Ovary (tissue), 9 donors: ENCODE measurements around the gene ZNF487. TPM values are rescaled to one million over a fixed set of nuclear protein-coding genes. Genes with fewer than 3 reads are reported as not detected.
"Not testable (repeated sequence)": the region's sequence is repeated elsewhere in the genome, so short reads cannot be mapped to it uniquely, and the experiment has no call there.

Experiments used
- DNase-seq, 5 donors: peaks; one replicate each; pipeline ENCODE4 v3.0.0-alpha.2; 2019 to 2020
- H3K27ac ChIP-seq, 2 donors: fragments of 200-600 bp; one replicate each; pipeline versions ENCODE4 v1.5.1 to v1.8.0; 2019 to 2022
- H3K27me3 ChIP-seq: fragments of 200-600 bp; one replicate; pipeline ENCODE4 v1.8.0; 2022
- H3K36me3 ChIP-seq: fragments of 200-600 bp; sonication (generic); one replicate; pipeline ENCODE4 v1.5.1; 2019
- H3K4me1 ChIP-seq: one replicate; pipeline ENCODE4 v1.8.1; 2013; ENCODE audit warnings: mild to moderate bottlenecking, moderate library complexity; ENCODE audit not compliant: insufficient read depth
- H3K4me3 ChIP-seq: fragments of 200-600 bp; sonication (generic); one replicate; pipeline ENCODE4 v1.5.1; 2017
- H3K9me3 ChIP-seq, 2 donors: fragments of 200-600 bp in 1 of 2; sonication (generic) in 1 of 2; one replicate each; pipeline versions ENCODE4 v1.5.1 to v1.8.1; 2013 to 2019; ENCODE audit warnings: mild to moderate bottlenecking in 1 of 2, moderate library complexity in 1 of 2
- CTCF ChIP-seq, 3 donors: fragments of 450-650 bp in 2 of 3; fragments of 200-600 bp in 1 of 3; IDR thresholded peaks; one replicate each; pipeline versions ENCODE4 v1.5.1 to v1.8.0; 2016 to 2022; ENCODE audit warnings: antibody characterized with exemption in 3 of 3, mild to moderate bottlenecking in 1 of 3
- EP300 ChIP-seq: sonication (generic); formaldehyde crosslinking; IDR thresholded peaks from one replicate; pipeline ENCODE4 v1.6.1; 2017; ENCODE audit warnings: antibody characterized with exemption
- POLR2A ChIP-seq: fragments of 450-650 bp; IDR thresholded peaks from one replicate; pipeline ENCODE4 v1.6.1; 2017; ENCODE audit warnings: antibody characterized with exemption, mild to moderate bottlenecking, moderate library complexity
- WGBS, 3 donors: extraction: QIAGEN DNeasy Blood & Tissue Kit in 1 of 3; methylation state at CpG; one replicate each; pipeline versions ENCODE4 v1.1.5 to v1.1.7; 2013 to 2017; 5-methylcytosine and 5-hydroxymethylcytosine counted together
- intact Hi-C, 4 donors: fragments of 100-400 bp; cut with DNase I; formaldehyde crosslinking; loops; one replicate each; pipeline versions ENCODE4 v1.11.0 to v1.15.1; 2022 to 2023
- polyA plus RNA-seq, 2 donors: library from polyadenylated mRNA; stranded (reverse); fragments of 200-250 nt in 1 of 2; fragments of 350-450 nt in 1 of 2; fragmentation: Illumina TruSeq in 1 of 2; extraction: RNeasy Lipid Tissue Mini Kit (QIAGEN cat#74804) in 1 of 2; gene quantifications; one replicate each; pipeline ENCODE4 v1.2.3, GENCODE V29; 2013 to 2014
- total RNA-seq, 7 donors: library from RNA; depleted of rRNA in 2 of 7; stranded (reverse); fragments of >200 nt in 2 of 7; fragmentation: NEBNext Ultra II Directional in 3 of 7; extraction: Animal tissue kit (Norgen Biotek cat#: 25700) in 3 of 7; gene quantifications; one replicate each; pipeline versions ENCODE4 v1.1.0 to v1.2.4, GENCODE V29; 2016 to 2023
- donor health status: DM: no; HTN: no; CAD: no; lungs with moderate emphysema.
- donor health status: DM: no; HTN: no; CAD: no.
- donor health status: Bipolar disorder and iron deficiency.
- donor health status: DM: yes; HTN: yes; CAD: no.
- donor health status: DM: no; HTN: no; CAD: no.
- donor health status: DM: yes; HTN: yes; CAD: no.

Gene ZNF487
- total and polyA plus RNA-seq, 9 donors = 6.4 to 30.1 (median 8.2) TPM

GRCh38 chr10:43419997-43420368 lies 16.9 kb upstream of the ZNF487 start:
- TF ChIP-seq POLR2A (no peak), EP300 (no peak), CTCF (IDR thresholded peaks at IDR 0.05) (no peak)
- Histone ChIP-seq H3K4me3 (peak overlapping the region; percentile 69), H3K27me3 (no peaks in the 10 kb centered on the region), H3K9me3 (no peaks in the 10 kb centered on the region), H3K36me3 (no peaks in the 10 kb centered on the region), H3K27ac (peak overlapping the region; percentile 90), H3K4me1 (peaks cover 5% of the 10 kb centered on the region)
- 44 to 59% (median 52%) methylated on average over 18 of the region's 18 CpGs for WGBS, 3 donors
- intact Hi-C loops = loop anchor here in 2 of 4 donors (2.0 kb wide), 2 partner anchors 13 to 17 kb away; partner anchors contain the start of gene ZNF487 (in 1 of the 2)
- DNase-seq = no peak

GRCh38 chr10:43420369-43421200 lies 16.3 kb upstream of the ZNF487 start:
- peak overlapping the region; percentile 69 for H3K4me3 ChIP-seq
- TF ChIP-seq POLR2A (peak; percentile 66), EP300 (peak; percentile 57), CTCF (IDR thresholded peaks at IDR 0.05) (no peak)
- peak; percentile 87 to 92 (median 91) for DNase-seq
- peaks cover 5% of the 10 kb centered on the region for H3K4me1 ChIP-seq
- peak overlapping the region; percentile 90 for H3K27ac ChIP-seq
- WGBS, 3 donors = 0 to 1% (median 0%) methylated on average over 58 to 63 of the region's 63 CpGs
- H3K9me3 ChIP-seq = no peaks in the 10 kb centered on the region
- H3K36me3 ChIP-seq = no peaks in the 10 kb centered on the region
- intact Hi-C loops = loop anchor here in 2 of 4 donors (2.0 kb wide), 2 partner anchors 14 to 16 kb away; partner anchors contain the start of gene ZNF487 (in 1 of the 2)
- H3K27me3 ChIP-seq = no peaks in the 10 kb centered on the region

- intact Hi-C loops = loop anchor here in 2 of 4 donors (2.0 kb wide), 2 partner anchors 14 to 16 kb away; partner anchors contain the start of gene ZNF487 (in 1 of the 2)
- Histone ChIP-seq H3K27ac (peak overlapping the region; percentile 90), H3K4me1 (peaks cover 5% of the 10 kb centered on the region), H3K9me3 (no peaks in the 10 kb centered on the region), H3K36me3 (no peaks in the 10 kb centered on the region), H3K27me3 (no peaks in the 10 kb centered on the region), H3K4me3 (peak overlapping the region; percentile 69)
- WGBS, 3 donors = 6 to 11% (median 9%) methylated on average over 4 of the region's 4 CpGs
- no peak for DNase-seq
- no peak for TF ChIP-seq CTCF (IDR thresholded peaks at IDR 0.05)
- no peak for TF ChIP-seq POLR2A
- no peak for TF ChIP-seq EP300
These were observed 15.8 kb upstream of the ZNF487 start for GRCh38 chr10:43421201-43421507.

- Histone ChIP-seq H3K9me3 (no peaks in the 10 kb centered on the region), H3K27me3 (no peaks in the 10 kb centered on the region), H3K4me3 (no peak overlapping the region), H3K36me3 (no peaks in the 10 kb centered on the region), H3K27ac (peak overlapping the region in 1 of 2 donors; percentile 90), H3K4me1 (peaks cover 5% of the 10 kb centered on the region)
- intact Hi-C loops = loop anchor here in 2 of 4 donors (2.0 kb wide), 2 partner anchors 15 kb away; partner anchors contain the start of gene ZNF487 (in 1 of the 2)
- DNase-seq = no peak
- TF ChIP-seq CTCF (IDR thresholded peaks at IDR 0.05) = no peak
- TF ChIP-seq EP300 = no peak
- no peak for TF ChIP-seq POLR2A
- WGBS, 3 donors = 75 to 80% (median 78%) methylated on average over 6 of the region's 6 CpGs
These were observed 15.4 kb upstream of the ZNF487 start for GRCh38 chr10:43421519-43421918.

GRCh38 chr10:43421944-43422343 lies 15.0 kb upstream of the ZNF487 start:
- H3K27me3 ChIP-seq, H3K9me3 ChIP-seq, H3K4me3 ChIP-seq, DNase-seq, H3K4me1 ChIP-seq, H3K36me3 ChIP-seq: not testable (repeated sequence)
- 90 to 96% (median 95%) methylated on average over 4 of the region's 4 CpGs for WGBS, 3 donors
- H3K27ac ChIP-seq = peak overlapping the region in 1 of 2 donors; percentile 90
- intact Hi-C loops = loop anchor here in 2 of 4 donors (2.0 kb wide), 2 partner anchors 15 kb away; partner anchors contain the start of gene ZNF487 (in 1 of the 2)
